TTC549 (cell line): ENCODE measurements around the gene LALBA.
"Not testable (repeated sequence)": the region's sequence is repeated elsewhere in the genome, so short reads cannot be mapped to it uniquely, and the experiment has no call there.

Experiments
- FAIRE-seq: peaks from 2 replicates; lab custom pipeline; 2012; peaks lifted over from hg19 to GRCh38; lab: Jason Lieb, UNC

LALBA gene

DNA sequence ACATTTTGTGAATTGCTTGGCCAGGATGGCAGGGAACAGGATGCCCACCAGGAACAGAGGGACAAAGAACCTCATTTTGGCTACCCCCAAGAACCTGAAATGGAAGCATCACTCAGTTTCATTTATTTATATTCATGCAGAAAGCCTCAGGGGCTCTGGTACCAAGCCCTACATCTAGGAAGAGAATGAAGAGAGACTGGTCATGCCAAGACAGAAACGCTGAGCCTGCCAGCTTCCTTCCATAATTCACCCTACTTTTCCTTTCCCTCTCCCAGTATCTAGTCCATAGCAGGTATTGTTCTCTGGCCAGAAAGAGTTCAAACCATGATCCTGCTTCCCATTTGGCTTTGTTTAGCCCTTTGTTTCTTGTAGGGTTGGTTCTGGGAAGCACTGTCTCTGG lies at the start of gene LALBA:
TSS of gene LALBA (minus strand) at position 101 of the 400 bp plus-strand sequence. CDS start at position 75, 26 bp downstream.
- FAIRE-seq: no peak

DNA sequence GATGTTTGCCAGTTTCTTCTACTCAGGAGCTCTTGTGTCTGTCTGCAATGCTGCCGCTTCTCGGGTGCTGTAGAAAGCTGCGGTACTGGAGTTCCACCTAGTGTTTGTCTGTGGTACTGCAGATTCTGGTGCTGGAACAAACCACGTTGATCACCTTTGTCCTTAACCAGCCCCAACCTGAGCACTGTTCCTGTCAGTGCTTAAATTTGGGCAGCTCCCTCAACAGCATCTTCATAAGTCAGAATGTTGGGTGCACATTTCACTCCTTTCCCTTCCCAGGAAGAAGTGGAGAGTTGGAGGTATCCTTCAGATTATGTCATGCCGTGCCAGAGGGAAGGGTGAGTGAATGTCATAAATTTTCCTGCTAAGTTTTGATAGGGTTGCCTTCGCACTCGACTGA lies 48.7 kb upstream of the LALBA start:
- FAIRE-seq: peak; percentile 56

DNA sequence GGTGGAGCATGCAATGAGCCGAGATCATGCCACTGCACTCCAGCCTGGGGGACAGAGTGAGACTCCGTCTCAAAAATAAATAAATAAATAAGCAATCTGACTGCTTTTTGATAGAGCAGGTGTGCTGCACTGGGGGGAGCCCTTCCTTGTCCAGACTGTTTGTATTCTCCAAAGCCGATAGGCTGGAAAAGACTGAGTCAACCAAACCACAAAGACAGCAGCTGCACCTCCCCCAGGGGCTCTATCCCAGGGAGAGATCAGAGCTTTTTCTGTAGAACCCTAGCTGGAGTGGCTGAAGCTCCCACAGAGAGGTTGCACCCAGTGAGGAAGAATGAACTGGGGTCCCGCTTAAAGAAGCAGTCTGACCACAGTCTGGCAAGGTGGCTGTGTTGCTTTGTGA lies 45.8 kb upstream of the LALBA start:
- FAIRE-seq: no peak

DNA sequence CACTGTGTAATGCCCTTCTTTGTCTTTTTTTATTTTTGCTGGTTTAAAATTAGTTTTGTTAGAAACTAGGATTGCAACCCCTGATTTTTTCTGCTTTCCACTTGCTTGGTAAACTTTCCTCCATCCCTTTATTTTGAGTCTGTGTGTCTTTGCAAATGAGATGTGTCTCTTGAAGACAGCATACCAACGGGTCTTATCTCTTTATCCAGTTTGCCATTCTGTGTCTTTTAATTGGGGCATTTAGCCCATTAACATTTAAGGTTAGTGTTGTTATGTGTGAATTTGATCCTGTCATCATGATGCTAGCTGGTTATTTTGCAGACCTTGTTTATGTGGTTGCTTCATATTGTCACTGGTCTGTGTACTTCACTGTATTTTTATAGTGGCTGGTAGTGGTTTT lies 43.5 kb upstream of the LALBA start:
- FAIRE-seq: no peak

DNA sequence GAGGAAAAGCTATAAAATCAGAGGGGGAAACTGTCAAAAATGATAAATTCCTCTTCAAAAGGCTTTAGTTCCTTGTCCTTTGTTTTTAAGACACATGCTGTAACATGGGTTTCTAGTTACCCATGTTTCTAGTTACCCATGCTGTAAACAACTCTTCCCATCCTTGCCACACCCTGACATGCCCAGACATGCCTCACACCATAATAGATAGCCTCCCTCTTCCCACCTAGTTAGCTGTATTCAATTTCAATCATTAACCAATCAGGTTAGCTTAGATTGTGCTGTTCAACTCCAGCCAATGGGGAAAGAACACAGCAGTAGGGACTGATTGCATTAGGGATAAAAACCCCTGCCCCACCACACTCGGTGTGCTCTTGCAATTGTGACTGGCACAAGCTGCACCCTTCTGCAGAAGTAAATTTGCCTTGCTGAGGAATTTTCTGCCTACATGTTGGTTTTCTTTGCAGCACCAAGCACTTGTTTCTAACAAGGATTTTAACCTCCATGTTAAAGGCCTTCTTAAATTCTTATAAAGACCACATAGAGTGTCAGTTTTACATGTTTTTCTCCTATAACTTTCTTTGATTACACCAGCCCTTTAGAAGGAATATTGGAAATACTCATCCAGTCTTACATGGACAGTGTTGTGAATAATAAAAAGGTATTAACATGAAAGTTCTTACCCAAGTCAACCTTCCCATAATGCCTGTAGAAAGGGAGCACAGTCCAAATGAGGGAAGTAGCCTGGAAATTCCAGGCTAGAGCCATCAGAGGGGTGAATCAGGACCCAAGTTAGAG lies 32.5 kb upstream of the LALBA start:
- no peak for FAIRE-seq

DNA sequence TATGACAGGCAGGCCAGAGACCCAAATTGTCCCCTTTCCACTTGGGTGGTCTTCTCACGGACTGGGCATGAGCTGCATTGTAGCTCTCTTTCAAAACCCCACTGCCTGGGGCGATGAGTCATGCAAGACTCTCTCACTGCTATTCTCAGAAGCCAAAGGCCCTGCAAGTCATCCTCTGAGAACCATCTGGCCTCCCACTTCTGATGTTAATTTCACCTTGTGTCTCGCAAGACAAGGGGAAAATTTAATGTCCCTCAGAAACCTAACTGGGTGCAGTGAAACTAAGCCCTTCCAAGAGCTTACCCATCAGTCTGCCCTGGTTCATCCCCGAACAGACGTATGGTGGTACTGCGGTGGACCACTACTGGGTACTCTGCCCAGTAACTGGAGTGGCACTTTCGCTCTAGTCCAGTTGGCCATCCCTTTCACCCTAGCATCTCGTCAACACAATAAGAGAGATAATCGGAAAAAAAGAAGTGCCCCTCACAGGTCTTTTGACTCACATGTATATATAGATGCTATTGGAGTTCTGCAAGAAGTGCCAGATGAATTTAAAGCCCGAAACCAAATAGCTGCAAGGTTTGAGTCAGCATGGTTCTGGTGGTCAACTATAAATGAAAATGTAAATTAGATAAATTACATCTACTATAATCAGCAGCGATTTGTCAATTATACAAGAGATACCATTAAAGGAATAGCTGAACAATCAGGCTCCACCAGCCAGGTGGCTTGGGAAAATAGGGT lies 31.3 kb upstream of the LALBA start:
- FAIRE-seq: no peak

DNA sequence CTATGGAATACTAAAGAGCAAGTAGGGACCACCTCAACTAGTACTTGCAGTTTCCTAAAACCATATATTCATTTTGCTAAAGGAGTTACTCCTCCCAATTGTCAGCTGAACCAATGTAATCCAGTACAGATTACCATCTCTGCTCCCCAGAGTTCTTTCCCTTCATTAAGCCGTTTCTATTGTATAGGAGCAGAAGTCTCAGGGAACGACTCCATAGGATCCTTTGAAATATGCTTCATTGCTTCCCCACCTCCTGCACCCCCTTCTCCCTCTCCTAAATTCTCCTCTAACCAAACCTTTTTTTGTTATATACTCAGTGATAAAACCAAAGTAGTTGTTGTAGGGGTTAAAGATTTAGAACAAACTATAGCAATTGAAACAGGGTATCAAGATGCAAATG lies 30.7 kb upstream of the LALBA start:
- no peak for FAIRE-seq

DNA sequence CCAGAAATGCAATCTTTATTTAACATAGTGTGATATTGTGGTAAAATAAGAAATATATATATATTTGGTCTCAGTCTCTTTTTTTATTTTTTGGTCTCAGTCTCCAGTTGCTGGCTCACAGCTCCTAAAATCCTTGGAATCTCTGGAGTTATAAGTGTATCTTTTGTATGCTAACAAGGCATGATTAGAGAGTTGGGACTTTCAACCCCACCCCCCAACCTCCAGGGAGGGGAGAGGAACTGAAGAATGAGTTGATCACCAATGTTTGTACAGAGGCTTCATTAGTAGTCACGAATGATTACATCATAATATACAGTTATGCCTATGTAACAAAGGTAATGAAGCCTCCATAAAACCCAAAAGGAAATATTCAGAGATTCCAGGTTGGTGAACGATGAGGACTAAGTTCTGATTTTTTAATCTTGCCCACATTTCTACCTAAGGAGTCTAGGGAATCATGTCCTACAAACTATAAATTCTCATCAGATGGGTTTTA lies 22.8 kb upstream of the LALBA start:
- FAIRE-seq: no peak

DNA sequence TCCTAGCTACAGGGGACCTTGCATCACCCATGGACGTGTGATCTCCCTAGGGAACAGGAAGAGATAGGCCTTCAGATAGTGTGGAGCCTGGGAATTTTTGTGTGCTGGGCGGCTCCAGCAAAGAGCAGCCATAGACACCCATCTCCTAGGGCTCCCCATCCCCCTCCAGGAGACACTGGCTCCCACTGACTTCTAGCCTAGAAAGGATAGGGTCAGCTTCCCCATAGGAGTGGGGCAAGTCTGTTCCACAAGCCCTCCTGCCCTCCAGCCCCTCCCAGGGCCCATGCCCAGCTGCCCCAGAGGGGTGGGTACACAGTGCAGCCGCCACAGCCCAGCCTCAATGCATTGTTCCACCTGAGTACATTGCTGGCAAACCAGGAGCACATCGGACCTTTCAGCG lies 16.5 kb upstream of the LALBA start:
- FAIRE-seq: no peak

DNA sequence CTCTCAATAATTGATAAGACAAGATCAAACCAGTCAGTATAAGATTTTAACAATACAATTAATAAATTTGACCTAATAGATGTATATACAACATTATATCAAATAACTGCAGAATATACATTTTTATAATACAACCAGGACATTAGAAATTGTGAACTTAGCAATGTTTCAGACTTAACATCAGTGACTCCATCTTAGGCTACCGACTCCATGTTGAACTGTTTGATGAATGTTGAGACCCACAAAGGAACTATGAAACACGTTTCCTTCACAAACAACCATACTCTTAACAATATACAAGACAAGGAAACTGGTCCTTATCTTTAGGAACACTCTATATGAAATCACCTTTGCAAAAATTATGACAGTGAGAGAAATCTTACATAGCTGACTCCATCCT lies 13.9 kb upstream of the LALBA start:
- FAIRE-seq: no peak

DNA sequence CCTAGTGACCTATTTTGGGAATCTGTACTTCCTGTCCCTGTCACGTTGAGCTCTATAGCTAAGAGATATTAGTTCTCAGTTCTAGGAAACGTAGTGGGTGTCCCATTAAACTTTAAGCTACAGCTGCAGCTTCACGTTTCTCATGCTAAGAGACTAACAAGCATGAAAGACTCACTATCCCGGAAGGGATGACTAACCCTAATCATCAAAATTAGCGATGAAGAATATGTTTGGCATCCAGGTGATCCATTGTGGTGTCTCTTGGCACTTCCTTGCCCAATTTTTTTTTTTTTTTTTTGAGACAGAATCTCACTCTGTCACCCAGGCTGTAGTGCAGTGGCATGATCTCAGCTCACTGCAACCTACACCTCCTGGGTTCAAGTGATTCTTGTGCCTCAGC lies 11.0 kb upstream of the LALBA start:
- no peak for FAIRE-seq

DNA sequence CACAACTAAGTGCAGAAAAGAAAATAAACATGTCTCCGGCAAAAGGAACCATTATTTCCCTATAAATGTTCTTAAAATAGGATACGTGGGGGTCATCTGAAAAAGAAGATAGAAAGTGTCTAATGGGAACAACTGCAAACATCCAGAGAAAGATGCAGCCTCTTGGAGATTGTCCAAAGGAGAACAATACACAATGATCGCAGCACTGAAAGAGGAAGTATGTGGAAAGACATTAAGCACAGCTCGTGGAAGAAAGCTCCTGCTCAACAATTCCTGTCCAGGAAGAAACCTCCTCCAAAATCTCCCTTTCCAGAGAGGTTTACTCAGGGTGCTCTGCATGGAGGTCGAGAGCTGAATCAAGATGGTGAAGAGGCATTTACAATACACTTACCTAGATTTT lies 2.5 kb upstream of the LALBA start:
- no peak for FAIRE-seq

DNA sequence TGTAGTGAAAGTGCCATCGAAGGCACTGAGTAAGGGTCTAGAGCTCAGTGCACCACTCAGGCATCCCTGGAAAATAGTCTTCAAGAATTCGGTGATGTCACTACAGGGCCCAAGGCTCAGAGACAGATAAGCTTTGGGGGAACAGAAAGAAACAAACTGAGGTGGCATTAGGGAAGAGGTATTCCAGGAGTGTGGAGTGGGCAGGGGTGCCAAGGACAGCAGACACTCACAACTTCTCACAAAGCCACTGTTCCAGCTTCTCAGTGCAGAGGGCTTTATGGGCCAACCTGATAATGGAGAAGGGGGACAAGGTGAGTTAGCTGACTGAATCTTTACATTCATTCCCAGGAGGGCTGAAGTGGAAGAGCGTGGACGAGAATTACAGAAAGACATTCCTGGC lies 2.1 kb downstream of the LALBA start:
- no peak for FAIRE-seq

DNA sequence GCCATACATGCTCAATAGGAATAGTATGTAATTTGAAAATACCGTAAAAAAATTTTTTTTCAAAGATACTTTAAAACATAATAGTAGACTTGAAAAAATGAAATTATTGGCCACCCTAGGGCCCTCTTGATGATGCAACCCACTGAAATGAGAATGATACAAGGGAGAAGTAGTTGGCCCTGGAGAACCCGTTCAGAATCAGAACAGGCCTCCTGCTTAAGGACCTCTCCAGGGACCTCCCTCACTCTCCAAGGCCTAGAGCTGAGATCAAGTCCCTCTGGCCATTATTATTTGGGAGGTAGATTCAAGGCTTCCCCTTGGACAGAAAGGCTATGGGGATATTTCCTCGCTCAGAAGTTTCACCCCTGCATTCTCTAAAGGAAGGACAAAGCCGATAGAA lies 11.9 kb downstream of the LALBA start:
- FAIRE-seq: no peak

DNA sequence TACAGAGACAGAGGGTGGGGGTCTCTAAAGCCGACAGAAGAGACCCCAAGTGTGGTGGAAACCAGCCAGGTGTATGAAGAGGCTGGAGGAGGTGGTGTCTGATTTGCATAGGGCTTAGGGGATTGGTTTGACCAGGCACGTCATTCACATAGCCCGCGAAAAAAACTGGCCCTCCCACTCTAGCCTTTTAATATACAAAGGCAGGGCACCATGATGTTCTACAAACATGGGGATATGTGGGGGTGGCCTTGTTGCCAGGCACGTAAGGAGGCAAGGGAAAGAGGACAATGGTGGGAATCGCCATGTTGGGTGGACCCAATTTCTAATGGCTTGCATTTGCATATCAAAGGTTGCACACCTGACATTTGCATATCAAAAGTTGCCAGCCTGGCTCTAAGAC lies 13.2 kb downstream of the LALBA start:
- FAIRE-seq: no peak

DNA sequence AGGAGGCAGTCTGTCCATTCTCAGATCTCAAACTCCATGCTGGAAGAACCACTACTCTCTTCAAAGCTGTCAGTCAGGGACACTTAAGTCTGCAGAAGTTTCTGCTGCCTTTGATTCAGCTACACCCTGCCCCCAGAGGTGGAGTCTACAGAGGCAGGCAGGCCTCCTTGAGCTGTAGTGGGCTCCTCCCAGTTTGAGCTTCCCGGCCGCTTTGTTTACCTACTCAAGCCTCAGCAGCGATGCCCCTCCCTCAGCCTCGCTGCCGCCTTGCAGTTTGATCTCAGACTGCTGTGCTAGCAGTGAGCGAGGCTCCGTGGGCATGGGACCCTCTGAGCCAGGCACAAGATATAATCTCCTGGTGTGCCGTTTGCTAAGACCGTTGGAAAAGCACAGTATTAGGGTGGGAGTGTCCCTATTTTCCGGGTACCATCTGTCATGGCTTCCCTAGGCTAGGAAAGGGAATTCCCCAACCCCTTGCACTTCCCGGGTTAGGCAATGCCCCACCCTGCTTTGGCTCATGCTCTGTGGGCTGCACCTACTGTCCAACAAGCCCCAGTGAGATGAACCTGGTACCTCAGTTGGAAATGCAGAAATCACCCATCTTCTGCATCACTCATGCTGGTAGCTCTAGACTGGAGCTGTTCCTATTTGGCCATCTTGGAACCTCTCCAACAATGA lies 16.0 kb downstream of the LALBA start:
- FAIRE-seq: not testable (repeated sequence)

DNA sequence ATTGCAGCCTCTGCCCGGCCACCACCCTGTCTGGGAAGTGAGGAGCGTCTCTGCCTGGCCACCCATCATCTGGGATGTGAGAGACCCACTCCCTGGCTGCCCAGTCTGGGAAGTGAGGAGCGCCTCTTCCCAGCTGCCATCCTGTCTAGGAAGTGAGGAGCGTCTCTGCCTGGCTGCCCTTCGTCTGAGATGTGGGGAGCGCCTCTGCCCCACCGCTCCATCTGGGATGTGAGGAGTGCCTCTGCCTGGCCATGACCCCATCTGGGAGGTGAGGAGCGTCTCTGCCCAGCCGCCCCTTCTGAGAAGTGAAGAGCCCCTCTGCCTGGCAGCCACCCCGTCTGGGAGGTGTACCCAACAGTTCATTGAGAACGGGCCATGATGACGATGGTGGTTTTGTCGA lies 18.2 kb downstream of the LALBA start:
- not testable (repeated sequence) for FAIRE-seq

DNA sequence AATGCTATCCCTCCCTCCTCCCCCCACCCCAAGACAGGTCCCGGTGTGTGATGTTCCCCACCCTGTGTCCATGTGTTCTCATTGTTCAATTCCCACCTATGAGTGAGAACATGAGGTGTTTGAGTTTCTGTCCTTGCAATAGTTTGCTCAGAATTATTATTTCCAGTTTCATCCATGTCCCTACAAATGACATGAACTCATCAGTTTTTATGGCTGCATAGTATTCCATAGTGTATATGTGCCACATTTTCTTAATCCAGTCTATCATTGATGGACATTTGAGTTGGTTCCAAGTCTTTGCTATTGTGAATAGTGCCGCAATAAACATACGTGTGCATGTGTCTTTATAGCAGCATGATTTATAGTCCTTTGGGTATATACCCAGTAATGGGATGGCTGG lies 22.8 kb downstream of the LALBA start:
- not testable (repeated sequence) for FAIRE-seq

DNA sequence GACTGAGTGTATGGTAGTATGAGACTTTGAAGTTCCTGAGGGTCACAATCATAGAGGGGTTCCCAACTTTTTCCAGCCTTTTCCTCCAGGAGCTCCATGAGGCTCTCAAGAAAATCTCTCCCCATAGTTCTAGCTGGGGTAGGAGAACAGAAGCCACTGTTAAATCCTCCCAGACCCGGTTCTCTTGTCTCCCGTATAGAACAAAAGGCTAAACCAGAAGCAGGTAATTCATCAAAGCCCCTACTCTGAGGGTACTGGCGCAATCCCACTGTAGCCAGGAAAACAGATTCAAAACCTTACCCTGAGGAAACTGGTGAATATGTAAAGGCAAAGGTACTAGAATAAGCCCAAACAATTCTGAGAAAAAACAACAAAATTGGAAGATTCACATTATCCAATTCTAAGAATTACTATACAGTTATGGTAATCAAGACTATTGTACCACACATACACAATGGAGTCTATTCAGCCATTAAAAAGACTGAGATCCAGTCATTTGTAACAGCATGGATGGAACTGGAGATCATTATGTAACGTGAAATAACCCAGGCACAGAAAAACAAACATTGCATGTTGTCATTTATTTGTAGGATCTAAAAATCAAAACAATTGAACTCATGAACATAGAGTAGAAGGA lies 23.9 kb downstream of the LALBA start:
- no peak for FAIRE-seq

DNA sequence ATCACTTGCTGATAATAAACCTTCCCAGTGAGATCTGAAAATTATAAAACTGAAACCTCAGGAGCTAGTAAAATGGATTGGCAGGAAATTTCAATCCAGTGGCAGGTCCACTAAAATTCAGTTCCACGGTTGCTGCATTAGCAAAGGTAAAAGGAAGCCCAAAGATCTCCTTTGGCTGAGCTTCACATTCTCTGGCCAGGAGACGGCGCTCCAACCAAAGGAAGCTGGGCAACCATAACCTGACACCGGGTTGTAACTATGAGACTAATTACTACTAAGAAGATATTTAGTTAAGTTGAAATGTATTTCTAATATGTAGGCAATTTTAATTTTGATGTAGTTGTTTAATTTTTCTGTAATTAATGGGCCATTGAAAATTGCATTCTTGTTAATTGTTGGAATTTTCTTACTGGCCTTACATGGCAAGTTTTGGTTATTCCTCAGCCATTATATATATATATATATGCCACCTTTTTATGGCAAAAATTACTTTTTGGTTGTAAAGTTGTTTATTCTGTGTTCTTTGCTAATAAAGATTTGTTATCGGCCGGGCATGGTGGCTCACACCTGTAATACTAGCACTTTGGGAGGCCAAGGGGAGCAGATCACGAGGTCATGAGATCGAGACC lies 27.4 kb downstream of the LALBA start:
- no peak for FAIRE-seq

DNA sequence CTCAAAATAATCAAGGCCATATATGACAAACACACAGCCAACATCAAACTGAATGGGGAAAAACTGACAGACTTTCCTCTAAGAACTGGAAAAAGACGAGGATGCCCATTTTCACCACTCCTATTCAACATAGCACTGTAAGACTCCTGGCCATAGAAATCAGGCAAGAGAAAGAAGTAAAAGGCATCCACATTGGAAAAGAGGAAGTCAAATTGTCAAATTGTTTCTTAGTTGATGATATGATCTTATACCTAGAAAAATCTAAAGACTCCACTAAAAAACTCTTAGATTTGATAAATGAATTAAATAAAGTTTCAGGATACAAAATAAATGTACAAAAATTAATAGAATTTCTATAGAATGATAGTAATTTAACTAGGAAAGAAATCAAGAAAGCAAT lies 33.2 kb downstream of the LALBA start:
- no peak for FAIRE-seq

DNA sequence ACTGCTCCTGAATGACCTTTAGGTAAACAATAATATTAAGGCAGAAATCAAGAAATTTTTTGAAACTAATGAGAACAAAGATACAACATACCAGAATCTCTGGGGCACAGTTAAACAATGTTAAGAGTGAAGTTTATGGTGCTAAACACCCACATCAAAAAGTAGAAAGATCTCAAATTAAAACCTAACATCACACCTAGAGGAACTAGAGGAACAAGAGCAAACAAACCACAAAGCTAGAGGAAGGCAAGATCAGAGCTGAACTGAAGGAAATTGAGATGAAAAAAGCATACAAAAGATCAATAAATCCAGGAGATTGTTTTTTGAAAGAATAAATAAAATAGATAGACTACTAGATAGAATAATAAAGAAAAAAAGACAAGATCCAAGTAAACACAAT lies 37.2 kb downstream of the LALBA start:
- no peak for FAIRE-seq
